Measurements from ENCODE around the gene HOTAIR.

Gene HOTAIR

DNA sequence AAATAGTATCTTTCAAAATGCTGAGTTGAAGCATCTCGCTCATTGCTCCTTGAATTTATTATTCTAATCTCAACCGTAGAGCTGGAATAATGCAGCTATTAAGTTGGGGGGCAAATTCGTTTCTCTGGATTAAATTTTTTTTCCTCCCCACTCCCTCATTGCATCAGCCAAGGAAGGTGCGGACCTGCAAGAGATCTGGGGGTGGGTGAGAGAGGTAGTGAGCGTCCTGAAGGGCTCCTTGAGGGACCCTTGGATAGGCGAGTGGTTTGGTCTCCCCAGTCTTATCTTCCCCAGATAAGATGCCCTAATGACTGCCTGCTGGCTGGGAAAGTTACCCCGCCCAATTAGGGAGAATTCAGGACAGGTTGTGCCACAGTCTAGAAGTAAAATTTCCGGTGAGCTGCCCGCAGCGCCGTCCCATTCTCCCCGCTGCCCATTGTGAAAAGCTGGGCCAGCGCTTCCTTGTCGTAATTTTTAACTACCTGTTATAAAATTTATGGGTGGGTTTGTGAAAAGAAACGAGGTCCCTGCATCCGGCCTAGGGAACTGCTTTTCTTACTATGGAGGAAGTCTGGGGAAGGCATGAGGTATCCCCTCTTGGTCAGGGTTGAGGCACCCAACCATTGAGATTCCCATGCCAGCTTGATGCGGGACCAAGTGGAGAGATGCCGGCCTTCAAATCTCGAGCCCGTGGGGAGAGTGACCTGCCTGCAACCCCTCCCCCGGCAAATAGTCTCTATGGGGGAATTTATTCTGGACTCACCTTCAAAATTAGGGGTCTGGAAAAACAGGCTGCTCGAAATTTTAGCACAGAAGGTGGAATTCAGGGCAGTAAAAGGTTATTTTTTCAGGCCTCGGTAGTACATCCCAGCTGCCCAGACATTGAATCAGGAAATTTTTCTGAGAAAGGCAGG, 40.5 kb upstream of the HOTAIR start:
- H3K4me3 ChIP-seq, result no peak overlapping the region
- TF ChIP-seq, protein P1, sequence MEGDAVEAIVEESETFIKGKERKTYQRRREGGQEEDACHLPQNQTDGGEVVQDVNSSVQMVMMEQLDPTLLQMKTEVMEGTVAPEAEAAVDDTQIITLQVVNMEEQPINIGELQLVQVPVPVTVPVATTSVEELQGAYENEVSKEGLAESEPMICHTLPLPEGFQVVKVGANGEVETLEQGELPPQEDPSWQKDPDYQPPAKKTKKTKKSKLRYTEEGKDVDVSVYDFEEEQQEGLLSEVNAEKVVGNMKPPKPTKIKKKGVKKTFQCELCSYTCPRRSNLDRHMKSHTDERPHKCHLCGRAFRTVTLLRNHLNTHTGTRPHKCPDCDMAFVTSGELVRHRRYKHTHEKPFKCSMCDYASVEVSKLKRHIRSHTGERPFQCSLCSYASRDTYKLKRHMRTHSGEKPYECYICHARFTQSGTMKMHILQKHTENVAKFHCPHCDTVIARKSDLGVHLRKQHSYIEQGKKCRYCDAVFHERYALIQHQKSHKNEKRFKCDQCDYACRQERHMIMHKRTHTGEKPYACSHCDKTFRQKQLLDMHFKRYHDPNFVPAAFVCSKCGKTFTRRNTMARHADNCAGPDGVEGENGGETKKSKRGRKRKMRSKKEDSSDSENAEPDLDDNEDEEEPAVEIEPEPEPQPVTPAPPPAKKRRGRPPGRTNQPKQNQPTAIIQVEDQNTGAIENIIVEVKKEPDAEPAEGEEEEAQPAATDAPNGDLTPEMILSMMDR (IDR thresholded peaks at IDR 0.05), result no peak
- H3K27ac ChIP-seq, result no peak overlapping the region

DNA sequence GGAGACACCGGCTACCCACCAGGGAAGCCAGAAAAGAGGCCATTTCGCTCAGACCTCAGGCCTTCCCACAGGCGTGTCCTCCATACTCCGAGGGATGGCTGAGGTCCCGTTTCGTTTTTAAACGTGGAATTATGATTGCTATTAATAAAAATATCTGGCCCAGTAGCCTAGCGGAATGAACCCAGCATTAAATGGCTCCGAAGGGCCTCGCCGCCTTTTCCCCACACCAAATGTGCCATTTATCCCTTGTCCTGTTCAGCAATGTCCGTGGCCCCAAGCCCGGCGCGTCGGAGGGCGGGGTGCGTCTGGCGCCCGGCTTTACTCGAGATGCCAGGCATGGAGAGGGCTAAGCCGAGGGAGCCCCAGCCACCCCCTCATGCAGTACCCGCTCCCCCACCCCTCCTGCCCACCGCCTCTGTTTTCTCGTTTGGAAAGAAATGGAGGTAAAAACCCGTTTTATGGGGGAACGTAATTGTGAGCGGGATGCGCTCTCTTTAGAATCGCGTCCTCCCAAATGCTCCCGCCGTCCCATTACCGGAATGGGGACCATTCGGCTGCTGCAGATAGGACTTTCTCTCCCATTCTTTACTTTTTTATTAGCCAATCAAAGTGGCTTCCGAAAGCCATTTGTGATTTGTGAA, 39.7 kb upstream of the HOTAIR start:
- no peak overlapping the region for H3K27ac ChIP-seq
- H3K4me3 ChIP-seq, result peak overlapping the region; percentile 48
- no peak for DNase-seq (ENCODE audit: low spot score)
- TF ChIP-seq, protein P1 (IDR thresholded peaks at IDR 0.05), result no peak

More for the DNA sequence above, 40.5 kb upstream of the HOTAIR start:
- no peak for DNase-seq (ENCODE audit: low spot score)

DNA sequence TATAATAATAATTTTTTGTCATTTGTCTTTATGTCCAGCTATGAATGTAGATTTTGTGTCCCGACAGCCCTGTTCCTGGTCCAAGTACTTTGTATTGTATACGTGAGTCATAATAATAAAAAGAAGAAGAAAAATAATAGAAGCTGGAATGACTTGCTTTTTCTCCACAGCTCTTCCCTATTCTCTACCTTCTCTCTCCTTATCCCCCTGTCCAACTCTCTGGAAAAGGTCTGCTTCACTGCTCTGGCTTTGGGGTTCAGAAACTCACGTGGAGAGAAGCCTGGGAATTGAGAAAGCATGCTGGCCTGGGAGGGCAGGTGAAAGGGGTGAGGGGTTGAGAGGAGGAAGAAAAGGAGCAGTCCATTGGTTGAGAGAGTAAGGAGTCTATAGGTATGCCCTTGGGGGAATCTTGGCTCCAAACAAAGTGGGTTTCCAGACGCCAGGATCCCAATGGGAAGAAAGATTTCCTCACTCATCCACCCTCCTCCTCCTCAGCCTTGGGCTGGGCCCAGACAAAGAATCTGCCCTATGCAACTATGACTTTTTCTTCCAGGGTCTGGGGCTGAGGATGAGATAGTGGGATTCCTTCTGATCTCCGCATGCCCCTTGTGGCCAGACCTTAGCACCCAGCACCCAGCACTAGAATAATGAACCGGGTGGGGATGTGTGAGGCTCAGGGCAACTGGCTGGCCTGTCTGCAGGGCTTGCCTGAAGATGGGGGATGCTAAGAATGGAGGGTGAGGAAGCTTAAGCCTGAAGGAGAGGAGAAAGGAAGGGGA, 38.1 kb upstream of the HOTAIR start:
- TF ChIP-seq, protein P1 (IDR thresholded peaks at IDR 0.05), result no peak
- DNase-seq (ENCODE audit: low spot score), result no peak
- Histone ChIP-seq H3K4me3 (no peak overlapping the region), H3K27ac (no peak overlapping the region)

DNA sequence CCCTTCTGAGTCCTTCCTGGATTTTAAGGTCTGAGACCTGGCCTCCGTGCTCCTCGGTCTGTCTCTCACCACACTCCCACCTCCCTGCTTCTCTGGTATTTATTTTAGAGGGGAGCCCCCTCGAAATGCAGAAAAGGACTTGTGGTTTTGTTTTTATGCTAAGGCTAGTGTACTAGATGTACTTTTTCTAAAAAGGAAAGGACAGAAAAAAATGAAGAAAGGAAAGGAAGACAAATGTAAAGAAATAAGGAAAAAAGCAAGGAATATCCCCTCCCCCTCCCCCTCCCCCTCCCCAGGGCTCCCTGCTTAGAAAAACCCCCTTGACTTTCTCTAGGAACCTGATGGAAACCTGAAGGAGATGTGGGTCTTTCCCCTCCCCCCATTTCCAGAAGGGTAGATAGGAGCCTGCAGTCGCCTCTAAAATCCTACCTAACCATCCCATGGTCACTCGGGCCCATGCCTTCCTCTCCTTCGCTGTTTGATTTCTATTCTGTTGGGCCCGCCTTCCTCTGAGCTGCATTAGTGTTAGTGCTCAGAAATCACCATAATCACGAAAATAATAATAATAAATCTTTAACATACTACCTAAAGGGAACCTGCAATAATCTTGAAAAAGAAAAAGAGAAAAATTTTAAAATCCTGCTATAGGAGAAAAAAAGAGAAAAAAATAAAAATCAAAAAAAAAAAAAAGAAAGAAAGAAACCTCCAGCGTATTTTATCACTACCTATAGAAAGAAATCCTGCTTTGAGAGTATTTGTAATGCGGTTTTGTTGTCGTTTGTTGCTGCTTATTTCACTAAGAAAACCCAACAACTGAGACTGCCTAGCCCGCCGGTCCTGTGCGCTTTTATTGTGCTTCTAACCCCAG, 37.1 kb upstream of the HOTAIR start:
- TF ChIP-seq, protein P1 (IDR thresholded peaks at IDR 0.05), result no peak
- no peak for DNase-seq (ENCODE audit: low spot score)
- H3K4me3 ChIP-seq, result no peak overlapping the region
- H3K27ac ChIP-seq, result no peak overlapping the region

DNA sequence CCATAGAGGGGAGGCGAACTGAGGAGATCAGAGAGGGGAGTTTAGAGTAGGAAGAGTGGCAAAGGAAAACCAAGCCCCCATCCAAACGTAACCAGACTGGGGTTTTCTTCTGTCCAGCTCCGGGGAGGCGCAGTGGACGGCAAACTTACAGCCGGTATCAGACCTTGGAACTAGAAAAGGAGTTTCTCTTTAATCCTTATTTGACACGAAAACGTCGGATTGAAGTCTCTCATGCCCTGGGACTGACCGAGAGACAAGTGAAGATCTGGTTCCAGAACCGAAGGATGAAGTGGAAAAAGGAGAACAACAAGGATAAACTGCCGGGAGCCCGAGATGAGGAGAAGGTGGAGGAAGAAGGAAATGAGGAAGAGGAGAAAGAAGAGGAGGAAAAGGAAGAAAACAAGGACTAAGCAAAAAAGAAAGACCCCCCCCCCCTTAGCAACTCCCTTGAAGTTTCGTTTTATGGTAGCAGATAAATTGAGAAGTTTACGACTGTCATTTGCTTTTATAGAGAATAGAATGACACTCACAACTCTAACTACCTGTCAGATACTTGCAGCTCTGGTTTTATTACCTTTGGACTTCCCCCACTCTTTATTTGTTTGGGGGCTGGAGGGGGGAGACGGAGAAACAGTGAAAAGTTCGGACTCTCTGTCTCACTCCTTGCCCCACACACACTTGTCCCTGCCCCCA, 36.4 kb upstream of the HOTAIR start:
- no peak for DNase-seq (ENCODE audit: low spot score)
- TF ChIP-seq, protein P1 (IDR thresholded peaks at IDR 0.05), result no peak
- H3K4me3 ChIP-seq, result no peak overlapping the region
- H3K27ac ChIP-seq, result no peak overlapping the region

All from coronary artery (tissue), 2 donors.